SIG-M5 treated with dmso at 0.1 percent for 504 hours (cell line): ENCODE data around the gene KCNF1.

Source experiments
- DNase-seq: peaks from one replicate; lab custom pipeline; 2025; ENCODE audit not compliant: unreplicated experiment; lab: John Stamatoyannopoulos, UW

Gene KCNF1

GRCh38 chr2:10911291-10912075, at the start of gene KCNF1:
TSS of gene KCNF1 (plus strand) at chr2:10911934. CDS start at chr2:10912427, 493 bp downstream.
- DNase-seq, result peak; percentile 34

- DNase-seq, result no peak
Measured at GRCh38 chr2:10862330-10862729, 49.4 kb upstream of the KCNF1 start.

- no peak for DNase-seq
Measured at GRCh38 chr2:10863047-10863446, 48.7 kb upstream of the KCNF1 start.

- peak; percentile 72 for DNase-seq
Measured at GRCh38 chr2:10863837-10864236, 47.9 kb upstream of the KCNF1 start.

- no peak for DNase-seq
Measured at GRCh38 chr2:10864251-10864650, 47.5 kb upstream of the KCNF1 start.

- no peak for DNase-seq
Measured at GRCh38 chr2:10864861-10865636, 46.7 kb upstream of the KCNF1 start.

GRCh38 chr2:10865841-10866240, 45.9 kb upstream of the KCNF1 start:
- no peak for DNase-seq

- DNase-seq, result no peak
Measured at GRCh38 chr2:10867692-10868420, 43.9 kb upstream of the KCNF1 start.

- no peak for DNase-seq
Measured at GRCh38 chr2:10868465-10869314, 43.0 kb upstream of the KCNF1 start.

GRCh38 chr2:10871978-10872377, 39.8 kb upstream of the KCNF1 start:
- no peak for DNase-seq

GRCh38 chr2:10873171-10873570, 38.6 kb upstream of the KCNF1 start:
- no peak for DNase-seq

GRCh38 chr2:10873790-10874437, 37.8 kb upstream of the KCNF1 start:
- no peak for DNase-seq

GRCh38 chr2:10875126-10875525, 36.6 kb upstream of the KCNF1 start:
- DNase-seq, result no peak

- no peak for DNase-seq
Measured at GRCh38 chr2:10876394-10876793, 35.3 kb upstream of the KCNF1 start.

GRCh38 chr2:10876963-10877362, 34.8 kb upstream of the KCNF1 start:
- DNase-seq, result no peak

- DNase-seq, result no peak
Measured at GRCh38 chr2:10877651-10878111, 34.1 kb upstream of the KCNF1 start.

GRCh38 chr2:10878268-10878915, 33.3 kb upstream of the KCNF1 start:
- no peak for DNase-seq

GRCh38 chr2:10879159-10879558, 32.6 kb upstream of the KCNF1 start:
- no peak for DNase-seq
